ENCODE data around the gene PTGDR.

The PTGDR gene

GRCh38 chr14:52267501-52268278 is at the start of gene PTGDR:
Gene PTGDR, plus strand, starts transcription at chr14:52267698. Its CDS starts 117 bp downstream, at chr14:52267815.
- Histone ChIP-seq H3K36me3 (ENCODE audit: insufficient read depth, low read length) (no peaks in the 10 kb centered on the region), H3K9ac (ENCODE audit: low read depth, low read length) (peak within 1 kb of the TSS; percentile 54), H3K9me3 (ENCODE audit: control insufficient read depth, insufficient read depth, low read length) (no peaks in the 10 kb centered on the region), H3K4me1 (ENCODE audit: insufficient read depth, low read length) (no peaks in the 10 kb centered on the region; the same call in none of the 2 replicates)

GRCh38 chr14:52219488-52220084 is 47.9 kb upstream of the PTGDR start:
- no peaks in the 10 kb centered on the region for H3K9me3 ChIP-seq (ENCODE audit: control insufficient read depth, insufficient read depth, low read length)
- H3K4me1 ChIP-seq (ENCODE audit: insufficient read depth, low read length): no peaks in the 10 kb centered on the region
- no peak overlapping the region for H3K9ac ChIP-seq (ENCODE audit: low read depth, low read length)
- H3K36me3 ChIP-seq (ENCODE audit: insufficient read depth, low read length): no peaks in the 10 kb centered on the region

- Histone ChIP-seq H3K4me1 (ENCODE audit: insufficient read depth, low read length) (no peaks in the 10 kb centered on the region), H3K36me3 (ENCODE audit: insufficient read depth, low read length) (no peaks in the 10 kb centered on the region), H3K9me3 (ENCODE audit: control insufficient read depth, insufficient read depth, low read length) (no peaks in the 10 kb centered on the region), H3K9ac (ENCODE audit: low read depth, low read length) (no peak overlapping the region)
Observed at GRCh38 chr14:52220924-52221811, 46.3 kb upstream of the PTGDR start.

GRCh38 chr14:52222901-52223300 is 44.6 kb upstream of the PTGDR start:
- Histone ChIP-seq H3K4me1 (ENCODE audit: insufficient read depth, low read length) (no peaks in the 10 kb centered on the region), H3K9ac (ENCODE audit: low read depth, low read length) (no peak overlapping the region), H3K9me3 (ENCODE audit: control insufficient read depth, insufficient read depth, low read length) (no peaks in the 10 kb centered on the region), H3K36me3 (ENCODE audit: insufficient read depth, low read length) (no peaks in the 10 kb centered on the region)

- H3K4me1 ChIP-seq (ENCODE audit: insufficient read depth, low read length): no peaks in the 10 kb centered on the region
- H3K9me3 ChIP-seq (ENCODE audit: control insufficient read depth, insufficient read depth, low read length): no peaks in the 10 kb centered on the region
- no peak overlapping the region for H3K9ac ChIP-seq (ENCODE audit: low read depth, low read length)
- H3K36me3 ChIP-seq (ENCODE audit: insufficient read depth, low read length): no peaks in the 10 kb centered on the region
Observed at GRCh38 chr14:52227619-52228222, 39.8 kb upstream of the PTGDR start.

GRCh38 chr14:52233693-52234092 is 33.8 kb upstream of the PTGDR start:
- H3K4me1 ChIP-seq (ENCODE audit: insufficient read depth, low read length): no peaks in the 10 kb centered on the region

GRCh38 chr14:52235434-52235833 is 32.1 kb upstream of the PTGDR start:
- H3K36me3 ChIP-seq (ENCODE audit: insufficient read depth, low read length): no peaks in the 10 kb centered on the region
- H3K4me1 ChIP-seq (ENCODE audit: insufficient read depth, low read length): no peaks in the 10 kb centered on the region
- H3K9me3 ChIP-seq (ENCODE audit: control insufficient read depth, insufficient read depth, low read length): no peaks in the 10 kb centered on the region
- no peak overlapping the region for H3K9ac ChIP-seq (ENCODE audit: low read depth, low read length)

More at GRCh38 chr14:52233693-52234092, 33.8 kb upstream of the PTGDR start:
- H3K36me3 ChIP-seq (ENCODE audit: insufficient read depth, low read length): no peaks in the 10 kb centered on the region
- no peaks in the 10 kb centered on the region for H3K9me3 ChIP-seq (ENCODE audit: control insufficient read depth, insufficient read depth, low read length)
- H3K9ac ChIP-seq (ENCODE audit: low read depth, low read length): no peak overlapping the region

GRCh38 chr14:52235866-52236510 is 31.5 kb upstream of the PTGDR start:
- no peaks in the 10 kb centered on the region for H3K4me1 ChIP-seq (ENCODE audit: insufficient read depth, low read length)
- H3K36me3 ChIP-seq (ENCODE audit: insufficient read depth, low read length): no peaks in the 10 kb centered on the region
- no peak overlapping the region for H3K9ac ChIP-seq (ENCODE audit: low read depth, low read length)
- H3K9me3 ChIP-seq (ENCODE audit: control insufficient read depth, insufficient read depth, low read length): no peaks in the 10 kb centered on the region

GRCh38 chr14:52238682-52239081 is 28.8 kb upstream of the PTGDR start:
- Histone ChIP-seq H3K4me1 (ENCODE audit: insufficient read depth, low read length) (no peaks in the 10 kb centered on the region), H3K9ac (ENCODE audit: low read depth, low read length) (no peak overlapping the region), H3K36me3 (ENCODE audit: insufficient read depth, low read length) (no peaks in the 10 kb centered on the region), H3K9me3 (ENCODE audit: control insufficient read depth, insufficient read depth, low read length) (no peaks in the 10 kb centered on the region)

GRCh38 chr14:52240623-52241022 is 26.9 kb upstream of the PTGDR start:
- no peaks in the 10 kb centered on the region for H3K4me1 ChIP-seq (ENCODE audit: insufficient read depth, low read length)

GRCh38 chr14:52241087-52241793 is 26.3 kb upstream of the PTGDR start:
- no peaks in the 10 kb centered on the region for H3K9me3 ChIP-seq (ENCODE audit: control insufficient read depth, insufficient read depth, low read length)
- H3K36me3 ChIP-seq (ENCODE audit: insufficient read depth, low read length): no peaks in the 10 kb centered on the region
- no peak overlapping the region for H3K9ac ChIP-seq (ENCODE audit: low read depth, low read length)
- no peaks in the 10 kb centered on the region for H3K4me1 ChIP-seq (ENCODE audit: insufficient read depth, low read length)

More at GRCh38 chr14:52240623-52241022, 26.9 kb upstream of the PTGDR start:
- no peaks in the 10 kb centered on the region for H3K9me3 ChIP-seq (ENCODE audit: control insufficient read depth, insufficient read depth, low read length)
- H3K36me3 ChIP-seq (ENCODE audit: insufficient read depth, low read length): no peaks in the 10 kb centered on the region
- no peak overlapping the region for H3K9ac ChIP-seq (ENCODE audit: low read depth, low read length)

- Histone ChIP-seq H3K9me3 (ENCODE audit: control insufficient read depth, insufficient read depth, low read length) (no peaks in the 10 kb centered on the region), H3K9ac (ENCODE audit: low read depth, low read length) (no peak overlapping the region), H3K36me3 (ENCODE audit: insufficient read depth, low read length) (no peaks in the 10 kb centered on the region), H3K4me1 (ENCODE audit: insufficient read depth, low read length) (no peaks in the 10 kb centered on the region)
Observed at GRCh38 chr14:52244328-52244727, 23.2 kb upstream of the PTGDR start.

GRCh38 chr14:52244997-52245396 is 22.5 kb upstream of the PTGDR start:
- Histone ChIP-seq H3K4me1 (ENCODE audit: insufficient read depth, low read length) (no peaks in the 10 kb centered on the region), H3K9me3 (ENCODE audit: control insufficient read depth, insufficient read depth, low read length) (no peaks in the 10 kb centered on the region), H3K9ac (ENCODE audit: low read depth, low read length) (no peak overlapping the region), H3K36me3 (ENCODE audit: insufficient read depth, low read length) (no peaks in the 10 kb centered on the region)

Measured in ES-I3 (cell line).